ENCODE results near the gene STXBP1. TPM values are rescaled to one million over a fixed set of nuclear protein-coding genes. Genes with fewer than 3 reads are reported as not detected.
"Not testable (repeated sequence)": the region's sequence is repeated elsewhere in the genome, so short reads cannot be mapped to it uniquely, and the experiment has no call there.

The STXBP1 gene
- total RNA-seq, 2 donors from 2014 or later, result 66.2 to 87.3 TPM

- DNase-seq (ENCODE audit: low spot score) (peak; percentile 93), ATAC-seq (ENCODE audit: insufficient number of reproducible peaks, low FRiP score, low read depth) (peak; percentile 82)
- peak overlapping the region; percentile 65 for H3K4me3 ChIP-seq
- H3K9me3 ChIP-seq, result no peaks in the 10 kb centered on the region
- peaks cover 30 to 40% of the 10 kb centered on the region in 2 donors for H3K4me1 ChIP-seq (ENCODE audit: control insufficient read depth in 1 of 2, low read depth in 2 of 2)
- TF ChIP-seq CTCF (IDR thresholded peaks at IDR 0.05), result peak; percentile 42
- H3K36me3 ChIP-seq, result no peaks in the 10 kb centered on the region
- H3K27me3 ChIP-seq (replicated peaks; ENCODE audit: insufficient read depth), result no peaks in the 10 kb centered on the region
- H3K27ac ChIP-seq, result peak overlapping the region; percentile 94 to 99
Measured at GRCh38 chr9:127578952-127579853, 32.9 kb upstream of the STXBP1 start.

- ATAC-seq (ENCODE audit: insufficient number of reproducible peaks, low FRiP score, low read depth) (no peak), DNase-seq (ENCODE audit: low spot score) (no peak)
- Histone ChIP-seq H3K9me3 (no peaks in the 10 kb centered on the region), H3K4me3 (peak overlapping the region; percentile 65), H3K36me3 (no peaks in the 10 kb centered on the region), H3K27me3 (replicated peaks; ENCODE audit: insufficient read depth) (no peaks in the 10 kb centered on the region), H3K27ac (peak overlapping the region; percentile 12 to 94), H3K4me1 (ENCODE audit: control insufficient read depth in 1 of 2, low read depth in 2 of 2) (peaks cover 20 to 34% of the 10 kb centered on the region in 2 donors)
- no peak for TF ChIP-seq CTCF (IDR thresholded peaks at IDR 0.05)
Measured at GRCh38 chr9:127580366-127580765, 31.7 kb upstream of the STXBP1 start.

GRCh38 chr9:127580879-127581475 is 31.1 kb upstream of the STXBP1 start:
- Histone ChIP-seq H3K27ac (peak overlapping the region; percentile 12 to 94), H3K4me1 (ENCODE audit: control insufficient read depth in 1 of 2, low read depth in 2 of 2) (peaks cover 20 to 34% of the 10 kb centered on the region in 2 donors)
- DNase-seq (ENCODE audit: low spot score), result no peak

GRCh38 chr9:127584474-127584805 is 27.6 kb upstream of the STXBP1 start:
- H3K4me3 ChIP-seq; ATAC-seq (ENCODE audit: insufficient number of reproducible peaks, low FRiP score, low read depth); H3K36me3 ChIP-seq; DNase-seq (ENCODE audit: low spot score); H3K27me3 ChIP-seq (replicated peaks; ENCODE audit: insufficient read depth); H3K9me3 ChIP-seq: not testable (repeated sequence)
- Histone ChIP-seq H3K27ac (peak overlapping the region; percentile 53 to 70), H3K4me1 (ENCODE audit: control insufficient read depth in 1 of 2, low read depth in 2 of 2) (peaks cover 15 to 22% of the 10 kb centered on the region in 2 donors)

More at GRCh38 chr9:127580879-127581475, 31.1 kb upstream of the STXBP1 start:
- Histone ChIP-seq H3K27me3 (replicated peaks; ENCODE audit: insufficient read depth) (no peaks in the 10 kb centered on the region), H3K9me3 (no peaks in the 10 kb centered on the region), H3K36me3 (no peaks in the 10 kb centered on the region), H3K4me3 (no peak overlapping the region)
- TF ChIP-seq CTCF (IDR thresholded peaks at IDR 0.05), result no peak
- no peak for ATAC-seq (ENCODE audit: insufficient number of reproducible peaks, low FRiP score, low read depth)

GRCh38 chr9:127585161-127585819 is 26.8 kb upstream of the STXBP1 start:
- peak overlapping the region in 1 of 2 donors; percentile 70 for H3K27ac ChIP-seq
- ATAC-seq (ENCODE audit: insufficient number of reproducible peaks, low FRiP score, low read depth), result no peak
- no peak for TF ChIP-seq CTCF (IDR thresholded peaks at IDR 0.05)

More at GRCh38 chr9:127585161-127585819, 26.8 kb upstream of the STXBP1 start:
- Histone ChIP-seq H3K36me3 (no peaks in the 10 kb centered on the region), H3K9me3 (no peaks in the 10 kb centered on the region), H3K27me3 (replicated peaks; ENCODE audit: insufficient read depth) (no peaks in the 10 kb centered on the region), H3K4me3 (no peak overlapping the region), H3K4me1 (ENCODE audit: control insufficient read depth in 1 of 2, low read depth in 2 of 2) (peaks cover 7 to 14% of the 10 kb centered on the region in 2 donors)
- DNase-seq (ENCODE audit: low spot score), result no peak

Measured in thoracic aorta (tissue), 2 donors.